ENCODE results near the gene EIPR1.
"Not testable (repeated sequence)": the region's sequence is repeated elsewhere in the genome, so short reads cannot be mapped to it uniquely, and the experiment has no call there.

GRCh38 chr2:3283876-3284656 is 93.6 kb downstream of the EIPR1 start:
- not testable (repeated sequence) for TF ChIP-seq CTCF (conservative IDR thresholded peaks at IDR 0.05); ZFX (IDR thresholded peaks at IDR 0.05)
